ENCODE results near the gene ATF3. TPM values are rescaled to one million over a fixed set of nuclear protein-coding genes. Genes with fewer than 3 reads are reported as not detected.

ATF3 gene, protein sequence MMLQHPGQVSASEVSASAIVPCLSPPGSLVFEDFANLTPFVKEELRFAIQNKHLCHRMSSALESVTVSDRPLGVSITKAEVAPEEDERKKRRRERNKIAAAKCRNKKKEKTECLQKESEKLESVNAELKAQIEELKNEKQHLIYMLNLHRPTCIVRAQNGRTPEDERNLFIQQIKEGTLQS
- 0.62 and 2.4 TPM in 2 replicates for total RNA-seq

DNA sequence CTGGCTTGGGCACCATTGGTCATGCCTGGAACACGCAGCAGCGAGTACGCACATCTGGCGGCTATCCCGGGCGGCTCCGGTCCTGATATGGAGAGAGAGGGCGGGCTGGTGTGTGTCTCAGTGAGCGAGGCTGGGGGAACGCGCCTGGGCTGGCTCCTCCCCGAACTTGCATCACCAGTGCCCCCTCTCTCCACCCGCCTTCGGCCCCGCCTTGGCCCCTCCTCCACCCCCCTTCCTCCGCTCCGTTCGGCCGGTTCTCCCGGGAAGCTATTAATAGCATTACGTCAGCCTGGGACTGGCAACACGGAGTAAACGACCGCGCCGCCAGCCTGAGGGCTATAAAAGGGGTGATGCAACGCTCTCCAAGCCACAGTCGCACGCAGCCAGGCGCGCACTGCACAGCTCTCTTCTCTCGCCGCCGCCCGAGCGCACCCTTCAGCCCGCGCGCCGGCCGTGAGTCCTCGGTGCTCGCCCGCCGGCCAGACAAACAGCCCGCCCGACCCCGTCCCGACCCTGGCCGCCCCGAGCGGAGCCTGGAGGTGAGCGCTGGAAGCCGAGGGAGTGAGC, at the start of gene ATF3:
Gene ATF3, plus strand, starts transcription at position 370 of the 567 bp plus-strand sequence. CDS start 6,261 bp downstream, outside the sequence.

Other genes with a start within 250 kb of the ATF3 start
- gene PACC1, start 193.9 kb upstream of the ATF3 start, total RNA-seq = 2.3 and 3.4 TPM in 2 replicates
- gene NENF, start 175.8 kb upstream of the ATF3 start, total RNA-seq = 100 and 126 TPM in 2 replicates
- gene BATF3, start 91.1 kb downstream of the ATF3 start, total RNA-seq = not detected in 2 replicates
- 13.3 and 20.0 TPM in 2 replicates for gene NSL1, start 183.0 kb downstream of the ATF3 start, total RNA-seq
- 8.0 and 9.8 TPM in 2 replicates for gene TATDN3, start 183.1 kb downstream of the ATF3 start, total RNA-seq
- gene SPATA45, start 238.9 kb downstream of the ATF3 start, total RNA-seq = not detected in 2 replicates
- gene FLVCR1, start 249.5 kb downstream of the ATF3 start, total RNA-seq = 1.6 and 3.0 TPM in 2 replicates

Data from cardiac ventricle fibroblast (primary cell).